NCI-H2196 treated with DMSO at 0.1 percent for 48 hours (cell line): ENCODE data around the gene SPOCK2.

ENCODE experiments used
- DNase-seq: peaks from one replicate; lab custom pipeline; 2025; ENCODE audit not compliant: unreplicated experiment; lab: John Stamatoyannopoulos, UW

Gene SPOCK2

GRCh38 chr10:72058347-72058898 is 29.9 kb downstream of the SPOCK2 start:
- no peak for DNase-seq

GRCh38 chr10:72056932-72057751 is 31.2 kb downstream of the SPOCK2 start:
- no peak for DNase-seq

GRCh38 chr10:72056113-72056512 is 32.2 kb downstream of the SPOCK2 start:
- DNase-seq: no peak

GRCh38 chr10:72053690-72054089 is 34.7 kb downstream of the SPOCK2 start:
- no peak for DNase-seq

- no peak for DNase-seq
Observed at GRCh38 chr10:72050873-72051272, 37.5 kb downstream of the SPOCK2 start.

GRCh38 chr10:72049969-72050781 is 38.2 kb downstream of the SPOCK2 start:
- no peak for DNase-seq

GRCh38 chr10:72049472-72049871 is 38.9 kb downstream of the SPOCK2 start:
- no peak for DNase-seq

GRCh38 chr10:72048450-72049124 is 39.8 kb downstream of the SPOCK2 start:
- peak; percentile 40 for DNase-seq

- DNase-seq: no peak
Observed at GRCh38 chr10:72045586-72045985, 42.8 kb downstream of the SPOCK2 start.

- DNase-seq: no peak
Observed at GRCh38 chr10:72044417-72045041, 43.8 kb downstream of the SPOCK2 start.

GRCh38 chr10:72043016-72043834 is 45.1 kb downstream of the SPOCK2 start:
- no peak for DNase-seq

GRCh38 chr10:72041491-72041890 is 46.9 kb downstream of the SPOCK2 start:
- DNase-seq: no peak

- DNase-seq: no peak
Observed at GRCh38 chr10:72039377-72039776, 49.0 kb downstream of the SPOCK2 start.

- no peak for DNase-seq
Observed at GRCh38 chr10:72038458-72039001, 49.8 kb downstream of the SPOCK2 start.

GRCh38 chr10:72037811-72038210 is 50.5 kb downstream of the SPOCK2 start:
- no peak for DNase-seq

- DNase-seq: no peak
Observed at GRCh38 chr10:72037266-72037665, 51.1 kb downstream of the SPOCK2 start.

- no peak for DNase-seq
Observed at GRCh38 chr10:72035252-72035887, 53.0 kb downstream of the SPOCK2 start.

GRCh38 chr10:72034761-72035160 is 53.6 kb downstream of the SPOCK2 start:
- DNase-seq: no peak

GRCh38 chr10:72034040-72034499 is 54.3 kb downstream of the SPOCK2 start:
- DNase-seq: no peak
